ENCODE data around the gene ANKRD30BL.
A peak's percentile ranks its signal among the peaks of the same experiment; 100 is the strongest.
"Not testable (repeated sequence)": the region's sequence is repeated elsewhere in the genome, so short reads cannot be mapped to it uniquely, and the experiment has no call there.

The ANKRD30BL gene, protein sequence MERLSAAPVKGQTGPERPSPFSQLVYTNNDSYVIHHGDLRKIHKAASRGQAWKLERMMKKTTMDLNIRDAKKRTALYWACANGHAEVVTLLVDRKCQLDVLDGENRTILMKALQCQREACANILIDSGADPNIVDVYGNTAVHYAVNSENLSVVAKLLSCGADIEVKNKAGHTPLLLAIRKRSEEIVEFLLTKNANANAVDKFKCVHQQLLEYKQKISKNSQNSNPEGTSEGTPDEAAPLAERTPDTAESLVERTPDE

DNA sequence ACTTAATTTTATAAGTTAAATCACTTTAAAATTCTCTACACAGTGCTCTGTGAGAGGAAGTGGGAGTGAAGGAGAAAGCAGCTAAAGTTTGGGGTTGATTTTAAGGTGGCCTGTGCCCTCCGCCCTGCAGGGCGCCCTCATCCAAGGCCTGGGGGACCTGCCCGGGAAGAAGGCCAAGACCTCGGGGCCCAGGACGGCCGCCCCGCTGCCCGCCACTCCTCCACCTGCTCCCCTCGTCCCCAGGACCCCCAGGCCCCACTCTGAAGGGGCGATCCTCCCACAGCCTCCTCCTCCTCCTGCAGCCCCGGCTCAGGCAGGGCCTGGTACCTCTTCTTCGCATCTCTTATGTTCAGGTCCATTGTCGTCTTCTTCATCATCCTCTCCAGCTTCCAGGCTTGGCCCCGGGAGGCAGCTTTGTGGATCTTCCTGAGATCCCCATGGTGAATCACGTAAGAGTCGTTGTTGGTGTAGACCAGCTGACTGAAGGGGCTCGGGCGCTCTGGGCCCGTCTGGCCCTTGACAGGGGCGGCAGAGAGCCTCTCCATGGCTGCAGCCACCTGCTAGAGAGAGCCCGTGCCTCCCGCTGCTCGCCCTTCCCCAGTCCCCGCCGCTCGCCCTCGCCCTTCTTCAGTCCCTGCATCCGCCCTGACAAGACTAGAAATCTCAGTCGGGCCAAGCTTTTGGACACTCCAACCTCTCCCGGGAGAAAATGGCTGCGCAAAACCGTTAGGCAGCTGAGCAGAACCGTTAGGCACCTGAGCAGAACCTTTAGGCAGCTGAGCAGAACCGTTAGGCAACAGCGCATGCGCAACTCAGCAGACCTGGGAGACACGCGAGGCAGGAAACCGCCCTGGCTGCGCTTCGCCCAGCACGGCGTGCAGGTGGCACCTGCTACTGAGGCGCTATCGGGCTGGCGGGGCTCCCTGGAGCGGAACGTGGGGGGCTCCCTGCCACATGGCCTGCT, at the start of gene ANKRD30BL:
ANKRD30BL (minus strand) TSS at position 792 of the 964 bp plus-strand sequence; CDS start at position 545, 247 bp downstream.
- not testable (repeated sequence) for DNase-seq

DNA sequence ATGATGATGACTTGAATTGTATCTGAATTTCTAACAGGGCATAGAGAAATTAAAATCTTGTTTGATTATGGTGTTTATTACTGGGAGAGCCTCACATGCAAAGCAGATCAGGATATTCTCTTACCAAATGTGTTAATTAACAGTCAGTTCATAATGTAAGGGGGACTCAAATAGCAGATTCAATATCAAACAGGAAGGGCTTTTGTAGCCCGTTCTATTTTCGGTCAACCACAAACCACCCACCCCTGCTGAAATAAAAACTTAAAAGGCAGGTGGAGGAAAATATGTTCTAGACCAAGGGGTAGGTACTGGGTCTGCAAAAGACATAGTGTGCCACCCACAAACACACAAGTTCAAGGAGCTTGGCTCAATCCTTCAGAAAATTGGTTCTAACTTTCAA, 41.1 kb upstream of the ANKRD30BL start:
- DNase-seq = not testable (repeated sequence)

GRCh38 chr2:132192854-132193253, 31.1 kb upstream of the ANKRD30BL start:
- DNase-seq = not testable (repeated sequence)

DNA sequence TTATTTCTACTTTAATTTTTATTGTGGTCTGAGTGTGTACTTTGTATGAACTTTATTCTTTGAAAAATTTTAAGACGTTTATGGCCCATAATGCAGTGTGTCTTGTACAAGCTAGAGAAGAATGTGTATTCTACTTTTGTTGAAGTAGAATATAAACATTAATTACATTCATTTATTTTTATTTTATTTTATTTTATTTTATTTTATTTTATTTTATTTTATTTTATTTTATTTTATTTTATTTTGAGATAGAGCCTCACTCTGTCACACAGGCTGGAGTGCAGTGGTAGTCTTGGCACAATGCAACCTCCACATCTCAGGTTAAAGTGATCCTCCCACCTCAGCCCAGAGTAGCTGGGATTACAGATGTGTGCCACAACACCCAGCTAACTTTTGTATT, 5.3 kb upstream of the ANKRD30BL start:
- DNase-seq = not testable (repeated sequence)

- DNase-seq = not testable (repeated sequence)
These were observed 441 bp upstream of the ANKRD30BL start for GRCh38 chr2:132162125-132162660.

DNA sequence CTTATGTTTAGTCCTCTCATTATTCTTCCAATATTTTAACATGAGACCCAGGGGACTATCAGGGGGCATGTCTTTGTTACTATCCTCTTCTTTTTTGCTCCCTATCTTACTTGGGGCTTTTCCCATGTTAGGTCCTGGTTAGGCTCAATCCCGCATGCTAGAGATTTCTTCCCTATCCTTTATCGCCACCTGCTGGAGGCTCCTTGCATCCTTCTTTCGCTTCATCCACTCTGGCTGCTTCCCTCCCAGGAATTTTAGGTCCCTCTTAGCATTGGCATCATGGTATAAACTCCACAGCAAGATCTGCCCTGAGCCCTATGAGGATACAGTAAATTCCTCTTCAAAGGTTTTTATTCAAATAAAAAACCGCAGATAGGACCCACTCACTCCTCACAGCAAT, 15.0 kb downstream of the ANKRD30BL start:
- DNase-seq = peak; percentile 49
